HCT116 (cell line): ENCODE data around the gene KRT85. TPM values are rescaled to one million over a fixed set of nuclear protein-coding genes. Genes with fewer than 3 reads are reported as not detected.
A peak's percentile ranks its signal among the peaks of the same experiment; 100 is the strongest.

Experiments
- ATAC-seq: fragments of 200-7000 bp; cut with Tn5 transposase; 2 replicates; pipeline ENCODE4 v1.9.1; 2020; ENCODE audit warnings: mild to moderate bottlenecking, moderate library complexity
- BruUV-seq: library from RNA; stranded (reverse); fragments of 400-500 nt; replicated peaks from 2 replicates; lab custom pipeline; 2021; lab: Mats Ljungman, UMichigan
- CTCF ChIA-PET: fragments of 300-600 bp; sonication (Branson Sonifier 250); formaldehyde crosslinking; loops from one replicate; lab custom pipeline; 2021; ENCODE audit warnings: antibody characterized with exemption; lab: Charles Lee
- POLR2A ChIA-PET: fragments of 300-600, 350-600 bp; sonication (Branson Sonifier 250); formaldehyde crosslinking; loops from one replicate; lab custom pipeline; 2021; ENCODE audit warnings: antibody characterized with exemption; lab: Charles Lee
- RAD21 ChIA-PET, 2 experiments: fragments of 300-600 bp; sonication (Branson Sonifier 250); formaldehyde crosslinking; loops; one replicate each; lab custom pipeline; 2023; ENCODE audit warnings: low total read pairs in 2 of 2; ENCODE audit not compliant: uncharacterized antibody in 2 of 2, unreplicated experiment in 2 of 2, low non-redundant PET in 1 of 2; lab: Charles Lee
- DNase-seq: peaks from one replicate; pipeline ENCODE4 v3.0.0-alpha.2; 2010; ENCODE audit warnings: low read depth, low spot score
- H2AFZ ChIP-seq: fragments of 200-600 bp; shearing (Covaris generic), sonication (generic); 2 replicates; pipeline ENCODE4 v1.6.1; 2017; ENCODE audit warnings: low read depth, mixed run types, mixed read lengths, antibody characterized with exemption, low read length; ENCODE audit not compliant: poor library complexity, severe bottlenecking
- H3K27ac ChIP-seq: 2 replicates; pipeline ENCODE4 v1.5.1; 2012; ENCODE audit warnings: low read depth, low read length
- H3K27me3 ChIP-seq: fragments of 200-600 bp; sonication (generic); 2 replicates; pipeline ENCODE4 v1.6.1; 2016; ENCODE audit warnings: mixed run types, low read length, mixed read lengths; ENCODE audit not compliant: insufficient read depth
- H3K36me3 ChIP-seq, 2 experiments: fragments of 200-500 bp in 1 of 2; fragments of 200-600 bp in 1 of 2; sonication (Bioruptor generic) in 1 of 2; sonication (generic) in 1 of 2; 2 replicates each; pipeline versions ENCODE4 v1.5.1 to v1.6.1; 2014 to 2016; ENCODE audit warnings: low read length in 2 of 2, inconsistent platforms in 1 of 2, mixed read lengths in 1 of 2, mixed run types in 1 of 2; ENCODE audit not compliant: insufficient read depth in 2 of 2, control insufficient read depth in 1 of 2
- H3K4me1 ChIP-seq, 2 experiments: fragments of 200-600 bp in 1 of 2; sonication (generic) in 1 of 2; 2 replicates each; pipeline versions ENCODE4 v1.5.1 to v1.6.1; 2012 to 2017; ENCODE audit warnings: low read length in 2 of 2, inconsistent platforms in 1 of 2, mild to moderate bottlenecking in 1 of 2, mixed read lengths in 1 of 2, mixed run types in 1 of 2, moderate library complexity in 1 of 2; ENCODE audit not compliant: insufficient read depth in 2 of 2, control insufficient read depth in 1 of 2
- H3K4me2 ChIP-seq: fragments of 200-600 bp; sonication (generic); 2 replicates; pipeline ENCODE4 v1.6.1; 2017; ENCODE audit warnings: mixed run types, low read length, mixed read lengths
- H3K4me3 ChIP-seq, 2 experiments: fragments of 200-600 bp in 1 of 2; sonication (generic) in 1 of 2; replicated peaks in 1 of 2; 2 replicates each; pipeline ENCODE4 v1.5.1; 2011 to 2016; ENCODE audit warnings: low read length in 2 of 2, control low read depth in 1 of 2, low read depth in 1 of 2, mild to moderate bottlenecking in 1 of 2, mixed read lengths in 1 of 2, mixed run types in 1 of 2
- H3K79me2 ChIP-seq: fragments of 200-600 bp; sonication (generic); 2 replicates; pipeline ENCODE4 v1.6.1; 2017; ENCODE audit warnings: mild to moderate bottlenecking, mixed run types, low read length, moderate library complexity, mixed read lengths; ENCODE audit not compliant: insufficient read depth
- H3K9ac ChIP-seq: fragments of 200-600 bp; sonication (generic); 2 replicates; pipeline ENCODE4 v1.6.1; 2016; ENCODE audit warnings: low read length, mixed read lengths
- H3K9me2 ChIP-seq: fragments of 200-600 bp; sonication (generic), shearing (Covaris generic); 2 replicates; pipeline ENCODE4 v1.6.1; 2017; ENCODE audit warnings: mixed run types, mild to moderate bottlenecking, moderate library complexity; ENCODE audit not compliant: insufficient read depth
- H3K9me3 ChIP-seq, 2 experiments: fragments of 200-500 bp in 1 of 2; fragments of 200-600 bp in 1 of 2; sonication (Bioruptor generic) in 1 of 2; sonication (generic) in 1 of 2; 2 replicates each; pipeline ENCODE4 v1.6.1; 2014 to 2017; ENCODE audit warnings: low read length in 2 of 2, mixed read lengths in 2 of 2, inconsistent platforms in 1 of 2, low read depth in 1 of 2, mild to moderate bottlenecking in 1 of 2, mixed run types in 1 of 2, moderate library complexity in 1 of 2; ENCODE audit not compliant: control insufficient read depth in 1 of 2, insufficient read depth in 1 of 2
- H4K20me1 ChIP-seq: fragments of 200-600 bp; sonication (generic), shearing (Covaris generic); 2 replicates; pipeline ENCODE4 v1.6.1; 2017; ENCODE audit warnings: mixed run types, mild to moderate bottlenecking, moderate library complexity; ENCODE audit not compliant: insufficient read depth
- ATF3 ChIP-seq: IDR thresholded peaks from 2 replicates; pipeline ENCODE4 v1.6.1; 2012
- CTCF ChIP-seq, 3 experiments: fragments of 200-600 bp in 1 of 3; sonication (generic) in 1 of 3; IDR thresholded peaks in 2 of 3; conservative IDR thresholded peaks in 1 of 3; 2 replicates each; pipeline ENCODE4 v1.5.1; 2012 to 2017; ENCODE audit warnings: low read depth in 2 of 3, low read length in 2 of 3, antibody characterized with exemption in 1 of 3, borderline replicate concordance in 1 of 3, control low read depth in 1 of 3, mild to moderate bottlenecking in 1 of 3, mixed read lengths in 1 of 3, mixed run types in 1 of 3, moderate library complexity in 1 of 3; ENCODE audit not compliant: insufficient read depth in 1 of 3
- FOSL1 ChIP-seq: IDR thresholded peaks from 2 replicates; pipeline ENCODE4 v1.6.1; 2012; ENCODE audit warnings: low read depth
- YY1 ChIP-seq: IDR thresholded peaks from 2 replicates; pipeline ENCODE4 v1.6.1; 2011; ENCODE audit warnings: low read length, low read depth, moderate library complexity, mild to moderate bottlenecking; ENCODE audit not compliant: insufficient replicate concordance; ENCODE audit errors: extremely low read depth
- ZNF274 ChIP-seq: fragments of 200-500 bp; sonication (Bioruptor generic); IDR thresholded peaks from 2 replicates; pipeline ENCODE4 v1.6.1; 2014; ENCODE audit warnings: mild to moderate bottlenecking, low read depth, low read length, inconsistent platforms
- intact Hi-C: fragments of 100-400 bp; cut with micrococcal nuclease; formaldehyde crosslinking; loops from 2 replicates; pipeline ENCODE4 v1.10.0; 2022
- total RNA-seq: library from RNA; stranded (reverse); gene quantifications from one replicate; pipeline ENCODE4 v1.2.1, GENCODE V29; 2021; ENCODE audit not compliant: unreplicated experiment

KRT85 gene
- total RNA-seq, 1 experiment from 2014 or later, result not detected

GRCh38 chr12:52398176-52398575, 30.9 kb upstream of the KRT85 start:
- no peaks in the 10 kb centered on the region for H3K9me3 ChIP-seq
- no peak overlapping the region for H3K4me3 ChIP-seq
- TF ChIP-seq ZNF274 (no peak), ATF3 (no peak), CTCF (IDR thresholded peaks at IDR 0.05 in 2 of 3, conservative IDR thresholded peaks at IDR 0.05 in 1 of 3; ENCODE audit: borderline replicate concordance in 1 of 3, insufficient read depth in 1 of 3, low read depth in 2 of 3, low read length in 2 of 3) (peak in 1 of 3 experiments; percentile 10; a peak in 1 of 6 replicates), YY1 (no peak), FOSL1 (no peak)
- no peaks in the 10 kb centered on the region for H3K79me2 ChIP-seq
- BruUV-seq, result no TSS peak
- no peak overlapping the region for H2AFZ ChIP-seq
- H3K4me2 ChIP-seq, result no peak overlapping the region
- H3K9ac ChIP-seq, result no peak overlapping the region
- intact Hi-C loops, result loop anchor here (5.0 kb wide), 3 partner anchors 164 to 256 kb away; no protein-coding TSS in a partner anchor
- ChIA-PET CTCF (interaction anchor here (0.6 to 3.4 kb wide), 4 partner anchors 469 to 487 kb away, joined by 3 to 12 read pairs (median 4); no protein-coding TSS in a partner anchor), RAD21 (interaction anchor here in 1 of 2 experiments (0.7 kb wide), 1 partner anchor 10 kb away, joined by 3 read pairs; no protein-coding TSS in a partner anchor), POLR2A (no interaction called here)
- no peaks in the 10 kb centered on the region for H3K27me3 ChIP-seq
- H3K4me1 ChIP-seq, result peaks cover 0 to 5% of the 10 kb centered on the region in 2 experiments; a peak in 1 of 4 replicates
- no peaks in the 10 kb centered on the region for H4K20me1 ChIP-seq
- no peak overlapping the region for H3K27ac ChIP-seq
- DNase-seq, result no peak
- no peak for ATAC-seq
- H3K36me3 ChIP-seq, result no peaks in the 10 kb centered on the region
- H3K9me2 ChIP-seq, result no peaks in the 10 kb centered on the region
